GM12878 (cell line): Measurements from ENCODE around the gene S100A16. TPM values are rescaled to one million over a fixed set of nuclear protein-coding genes. Genes with fewer than 3 reads are reported as not detected.

Experiments
- BRCA1 ChIP-seq: IDR thresholded peaks from 2 replicates; pipeline ENCODE4 v1.6.1; 2011; ENCODE audit warnings: low read depth, low read length, improper control_type of control experiment
- E2F4 ChIP-seq: IDR thresholded peaks from 2 replicates; pipeline ENCODE4 v1.6.1; 2012; ENCODE audit warnings: low read depth, low read length, improper control_type of control experiment
- EED ChIP-seq: sonication (generic); IDR thresholded peaks from 2 replicates; pipeline ENCODE4 v1.6.1; 2016; ENCODE audit warnings: antibody characterized with exemption, low read depth
- HDAC6 ChIP-seq: fragments of 200-600 bp; sonication (generic); IDR thresholded peaks from one replicate; pipeline ENCODE4 v1.8.0; 2017; ENCODE audit warnings: antibody characterized with exemption; ENCODE audit not compliant: unreplicated experiment
- MAX ChIP-seq: IDR thresholded peaks from 2 replicates; pipeline ENCODE4 v1.6.1; 2012; ENCODE audit warnings: low read depth, low read length, improper control_type of control experiment
- NR2C1 ChIP-seq: fragments of 450-650 bp; IDR thresholded peaks from 2 replicates; pipeline ENCODE4 v1.6.1; 2017; ENCODE audit warnings: antibody characterized with exemption, mild to moderate bottlenecking, moderate library complexity
- SPI1 ChIP-seq: IDR thresholded peaks from 2 replicates; pipeline ENCODE4 v1.6.1; 2011; ENCODE audit warnings: low read depth, mild to moderate bottlenecking, low read length, moderate library complexity, borderline replicate concordance; ENCODE audit not compliant: insufficient read depth
- TCF7 ChIP-seq: IDR thresholded peaks from 2 replicates; pipeline ENCODE4 v1.6.1; 2014; ENCODE audit warnings: antibody characterized with exemption, borderline replicate concordance
- ZNF384 ChIP-seq: IDR thresholded peaks from 2 replicates; pipeline ENCODE4 v1.6.1; 2012; ENCODE audit warnings: low read depth, mild to moderate bottlenecking, low read length, improper control_type of control experiment, borderline replicate concordance
- polyA plus RNA-seq, 11 experiments: library from polyadenylated mRNA; depleted of rRNA in 4 of 11; unstranded in 6 of 11; stranded (reverse) in 5 of 11; fragments of >200 nt; fragmentation: Nextera tagmentation in 4 of 11; fragmentation: Illumina TruSeq in 1 of 11; extraction: Ambion mirVana in 4 of 11; extraction: Trizol in 1 of 11; gene quantifications; 1 replicate in 1 of 11; 2 replicates in 10 of 11; pipeline versions ENCODE4 v1.2.1 to v1.2.3, GENCODE V29; 2011 to 2016; ENCODE audit warnings: inconsistent platforms in 2 of 11, missing spikeins in 2 of 11, low read depth in 1 of 11
- total RNA-seq, 4 experiments: library from RNA; depleted of rRNA in 3 of 4; stranded (reverse); fragments of >200 nt in 3 of 4; fragmentation: Illumina TruSeq in 1 of 4; extraction: Trizol in 1 of 4; gene quantifications; 2 replicates each; pipeline versions ENCODE4 v1.2.1 to v1.2.3, GENCODE V29; 2013 to 2021
- TF ChIP-seq, protein P1 (sequence below): fragments of 450-650 bp; IDR thresholded peaks from 2 replicates; pipeline ENCODE4 v1.6.1; 2017; ENCODE audit warnings: borderline replicate concordance

Gene S100A16
- total and polyA plus RNA-seq, 10 of the 15 experiments (the other 5 are each of a cell fraction or from before 2014, with no cell fraction given) = 0.14 to 0.51 (median 0.25) TPM; not detected in 6

DNA sequence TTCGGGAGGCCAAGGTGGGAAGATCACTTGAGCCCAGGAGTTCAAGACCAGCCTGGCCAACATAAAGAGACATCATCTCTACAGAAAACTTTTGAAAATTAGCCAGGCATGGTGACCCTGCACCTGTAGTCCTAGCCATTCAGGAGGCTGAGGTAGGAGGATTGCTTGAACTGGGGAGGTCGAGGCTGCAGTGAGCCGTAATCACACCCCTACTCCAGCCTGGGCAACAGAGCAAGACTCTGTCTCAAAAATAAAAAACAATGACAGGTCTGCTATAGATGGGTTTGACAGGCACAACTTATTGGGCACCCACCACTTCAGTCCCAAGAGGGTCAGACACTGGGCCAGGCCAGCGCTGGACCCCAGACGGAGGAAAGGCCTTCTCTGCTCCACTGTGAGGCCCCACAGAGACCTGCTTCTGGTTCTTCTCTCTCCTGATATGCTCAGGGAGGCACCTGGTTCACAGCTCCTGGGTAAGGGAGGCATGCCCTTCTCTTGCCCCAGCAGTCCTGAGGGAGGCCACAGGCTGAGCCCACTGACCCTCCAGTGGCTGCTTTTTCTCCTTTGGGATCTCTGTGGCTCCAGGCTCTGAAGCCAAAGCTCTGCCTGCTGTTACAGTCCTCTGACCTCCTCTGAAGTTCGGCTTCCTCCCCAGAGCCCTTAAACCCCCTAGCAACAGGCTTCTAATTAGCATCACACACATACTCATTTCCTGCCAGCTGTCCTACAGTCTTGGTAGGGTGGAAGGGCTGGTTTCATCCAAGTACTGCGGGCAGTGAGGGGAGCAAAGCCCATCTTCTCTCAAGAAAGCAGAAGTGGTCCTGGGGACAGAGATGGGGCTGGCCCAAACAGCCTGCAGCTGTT lies 14.4 kb downstream of the S100A16 start (continued):
- TF ChIP-seq HDAC6 (no peak), SPI1 (peak; percentile 98), BRCA1 (no peak), NR2C1 (no peak), MAX (no peak), E2F4 (no peak), TCF7 (no peak), EED (peak; percentile 59; the same call in 1 of the 2 replicates), ZNF384 (no peak)
- TF ChIP-seq, protein P1, sequence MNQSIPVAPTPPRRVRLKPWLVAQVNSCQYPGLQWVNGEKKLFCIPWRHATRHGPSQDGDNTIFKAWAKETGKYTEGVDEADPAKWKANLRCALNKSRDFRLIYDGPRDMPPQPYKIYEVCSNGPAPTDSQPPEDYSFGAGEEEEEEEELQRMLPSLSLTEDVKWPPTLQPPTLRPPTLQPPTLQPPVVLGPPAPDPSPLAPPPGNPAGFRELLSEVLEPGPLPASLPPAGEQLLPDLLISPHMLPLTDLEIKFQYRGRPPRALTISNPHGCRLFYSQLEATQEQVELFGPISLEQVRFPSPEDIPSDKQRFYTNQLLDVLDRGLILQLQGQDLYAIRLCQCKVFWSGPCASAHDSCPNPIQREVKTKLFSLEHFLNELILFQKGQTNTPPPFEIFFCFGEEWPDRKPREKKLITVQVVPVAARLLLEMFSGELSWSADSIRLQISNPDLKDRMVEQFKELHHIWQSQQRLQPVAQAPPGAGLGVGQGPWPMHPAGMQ = no peak
- TF ChIP-seq, all 136 proteins: peak for 46
